NCI-H1930 (cell line): Measurements from ENCODE around the gene GJD2.

Experiments
- DNase-seq, 2 experiments: peaks; one replicate each; lab custom pipeline; 2025; lab: John Stamatoyannopoulos, UW

The GJD2 gene

GRCh38 chr15:34773013-34773412, 18.2 kb upstream of the GJD2 start:
- DNase-seq = no peak

- no peak for DNase-seq
These were observed 17.5 kb upstream of the GJD2 start for GRCh38 chr15:34772312-34772711.

- DNase-seq = no peak
These were observed 14.9 kb upstream of the GJD2 start for GRCh38 chr15:34769711-34770110.

GRCh38 chr15:34768530-34768929, 13.7 kb upstream of the GJD2 start:
- no peak for DNase-seq

- DNase-seq = no peak
These were observed 10.9 kb upstream of the GJD2 start for GRCh38 chr15:34765741-34766140.

GRCh38 chr15:34760909-34761308, 6.1 kb upstream of the GJD2 start:
- DNase-seq = no peak

- no peak for DNase-seq
These were observed 5.2 kb upstream of the GJD2 start for GRCh38 chr15:34759992-34760391.

- DNase-seq = peak; percentile 24 to 29
These were observed 4.5 kb upstream of the GJD2 start for GRCh38 chr15:34759347-34759746.

GRCh38 chr15:34757262-34757661, 2.5 kb upstream of the GJD2 start:
- DNase-seq = no peak

- DNase-seq = no peak
These were observed 598 bp upstream of the GJD2 start for GRCh38 chr15:34755419-34755773.

GRCh38 chr15:34754171-34754601, 612 bp downstream of the GJD2 start:
- no peak for DNase-seq

GRCh38 chr15:34753236-34753894, 1.4 kb downstream of the GJD2 start:
- no peak for DNase-seq

GRCh38 chr15:34749691-34750090, 5.1 kb downstream of the GJD2 start:
- no peak for DNase-seq

GRCh38 chr15:34739346-34739745, 15.5 kb downstream of the GJD2 start:
- no peak for DNase-seq

- no peak for DNase-seq
These were observed 16.8 kb downstream of the GJD2 start for GRCh38 chr15:34738002-34738401.

GRCh38 chr15:34737477-34737876, 17.3 kb downstream of the GJD2 start:
- DNase-seq = no peak

- no peak for DNase-seq
These were observed 20.5 kb downstream of the GJD2 start for GRCh38 chr15:34734303-34734702.

GRCh38 chr15:34733621-34734020, 21.2 kb downstream of the GJD2 start:
- no peak for DNase-seq

- no peak for DNase-seq
These were observed 22.4 kb downstream of the GJD2 start for GRCh38 chr15:34732430-34732829.

GRCh38 chr15:34730701-34731100, 24.1 kb downstream of the GJD2 start:
- no peak for DNase-seq

GRCh38 chr15:34729886-34730285, 24.9 kb downstream of the GJD2 start:
- DNase-seq = no peak

GRCh38 chr15:34729056-34729455, 25.7 kb downstream of the GJD2 start:
- DNase-seq = no peak

- DNase-seq = no peak
These were observed 28.2 kb downstream of the GJD2 start for GRCh38 chr15:34726406-34727100.

- no peak for DNase-seq
These were observed 29.2 kb downstream of the GJD2 start for GRCh38 chr15:34725556-34725955.
